Suprapubic skin (tissue), 4 donors: Measurements from ENCODE around the gene ATXN7L2. TPM values are rescaled to one million over a fixed set of nuclear protein-coding genes. Genes with fewer than 3 reads are reported as not detected.

Experiments
- DNase-seq, 2 donors: peaks; one replicate each; pipeline ENCODE4 v3.0.0-alpha.2; 2019; ENCODE audit warnings: low spot score in 2 of 2
- H3K27ac ChIP-seq: fragments of 200-600 bp; sonication (generic); one replicate; pipeline ENCODE4 v1.5.1; 2019
- H3K27me3 ChIP-seq: fragments of 200-600 bp; sonication (generic); one replicate; pipeline ENCODE4 v1.5.1; 2019
- H3K36me3 ChIP-seq: fragments of 200-600 bp; sonication (generic); one replicate; pipeline ENCODE4 v1.5.1; 2019
- H3K4me1 ChIP-seq: fragments of 200-600 bp; sonication (generic); one replicate; pipeline ENCODE4 v1.5.1; 2019
- H3K4me3 ChIP-seq: fragments of 200-600 bp; sonication (generic); one replicate; pipeline ENCODE4 v1.5.1; 2019; ENCODE audit warnings: mild to moderate bottlenecking
- H3K9me3 ChIP-seq: fragments of 200-600 bp; sonication (generic); one replicate; pipeline ENCODE4 v1.5.1; 2019
- EP300 ChIP-seq: sonication (generic); formaldehyde crosslinking; IDR thresholded peaks from one replicate; pipeline ENCODE4 v1.6.1; 2017; ENCODE audit warnings: antibody characterized with exemption
- POLR2A ChIP-seq, 2 donors: fragments of 450-650 bp; IDR thresholded peaks; one replicate each; pipeline ENCODE4 v1.6.1; 2017; ENCODE audit warnings: antibody characterized with exemption in 2 of 2, mild to moderate bottlenecking in 2 of 2, moderate library complexity in 2 of 2
- POLR2AphosphoS5 ChIP-seq, 3 donors: sonication (generic); formaldehyde crosslinking; IDR thresholded peaks; one replicate each; pipeline ENCODE4 v1.6.1; 2017; ENCODE audit warnings: antibody characterized with exemption in 3 of 3
- WGBS: methylation state at CpG from one replicate; pipeline ENCODE4 v1.1.5; 2018; 5-methylcytosine and 5-hydroxymethylcytosine counted together
- total RNA-seq, 4 donors: library from RNA; depleted of rRNA; stranded (reverse); fragments of >200 nt; gene quantifications; one replicate each; pipeline ENCODE4 v1.1.0, GENCODE V29; 2016
- TF ChIP-seq, protein P1 (sequence below), 2 donors: fragments of 200-600 bp in 1 of 2; fragments of 450-650 bp in 1 of 2; sonication (generic) in 1 of 2; IDR thresholded peaks; one replicate each; pipeline ENCODE4 v1.5.1; 2016 to 2019; ENCODE audit warnings: antibody characterized with exemption in 2 of 2, mild to moderate bottlenecking in 1 of 2, moderate library complexity in 1 of 2

Gene ATXN7L2
- total RNA-seq, 4 donors from 2014 or later: 5.1 to 8.4 (median 7.2) TPM

DNA sequence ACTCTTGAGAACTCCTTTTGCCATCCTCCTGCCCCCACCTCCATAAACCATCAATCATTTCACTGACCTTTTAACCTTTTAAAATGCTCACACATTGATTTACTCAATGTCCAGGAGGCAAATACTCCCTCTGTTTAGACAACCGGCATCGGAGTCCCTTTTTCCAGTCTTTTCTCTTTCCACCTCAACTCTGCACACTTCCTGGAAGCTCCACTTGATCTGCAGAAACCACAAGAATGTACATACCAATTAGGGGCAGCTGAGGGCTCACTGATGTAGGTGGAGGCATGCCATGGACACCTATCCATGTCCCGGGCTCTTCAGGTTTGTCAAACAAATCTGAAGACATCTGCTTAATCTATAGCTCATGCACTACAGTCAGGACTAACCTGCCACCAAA lies 31.1 kb downstream of the ATXN7L2 start:
- WGBS: 70% methylated on average over 3 of the region's 3 CpGs
- DNase-seq: no peak
- Histone ChIP-seq H3K27me3 (no peaks in the 10 kb centered on the region), H3K4me3 (no peak overlapping the region), H3K9me3 (no peaks in the 10 kb centered on the region), H3K27ac (no peak overlapping the region), H3K36me3 (no peaks in the 10 kb centered on the region), H3K4me1 (peaks cover 9% of the 10 kb centered on the region)
- TF ChIP-seq EP300: no peak
- TF ChIP-seq POLR2A (IDR thresholded peaks at IDR 0.05): no peak
- TF ChIP-seq, protein P1, sequence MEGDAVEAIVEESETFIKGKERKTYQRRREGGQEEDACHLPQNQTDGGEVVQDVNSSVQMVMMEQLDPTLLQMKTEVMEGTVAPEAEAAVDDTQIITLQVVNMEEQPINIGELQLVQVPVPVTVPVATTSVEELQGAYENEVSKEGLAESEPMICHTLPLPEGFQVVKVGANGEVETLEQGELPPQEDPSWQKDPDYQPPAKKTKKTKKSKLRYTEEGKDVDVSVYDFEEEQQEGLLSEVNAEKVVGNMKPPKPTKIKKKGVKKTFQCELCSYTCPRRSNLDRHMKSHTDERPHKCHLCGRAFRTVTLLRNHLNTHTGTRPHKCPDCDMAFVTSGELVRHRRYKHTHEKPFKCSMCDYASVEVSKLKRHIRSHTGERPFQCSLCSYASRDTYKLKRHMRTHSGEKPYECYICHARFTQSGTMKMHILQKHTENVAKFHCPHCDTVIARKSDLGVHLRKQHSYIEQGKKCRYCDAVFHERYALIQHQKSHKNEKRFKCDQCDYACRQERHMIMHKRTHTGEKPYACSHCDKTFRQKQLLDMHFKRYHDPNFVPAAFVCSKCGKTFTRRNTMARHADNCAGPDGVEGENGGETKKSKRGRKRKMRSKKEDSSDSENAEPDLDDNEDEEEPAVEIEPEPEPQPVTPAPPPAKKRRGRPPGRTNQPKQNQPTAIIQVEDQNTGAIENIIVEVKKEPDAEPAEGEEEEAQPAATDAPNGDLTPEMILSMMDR (IDR thresholded peaks at IDR 0.05): no peak
- TF ChIP-seq POLR2AphosphoS5 (IDR thresholded peaks at IDR 0.05): no peak

DNA sequence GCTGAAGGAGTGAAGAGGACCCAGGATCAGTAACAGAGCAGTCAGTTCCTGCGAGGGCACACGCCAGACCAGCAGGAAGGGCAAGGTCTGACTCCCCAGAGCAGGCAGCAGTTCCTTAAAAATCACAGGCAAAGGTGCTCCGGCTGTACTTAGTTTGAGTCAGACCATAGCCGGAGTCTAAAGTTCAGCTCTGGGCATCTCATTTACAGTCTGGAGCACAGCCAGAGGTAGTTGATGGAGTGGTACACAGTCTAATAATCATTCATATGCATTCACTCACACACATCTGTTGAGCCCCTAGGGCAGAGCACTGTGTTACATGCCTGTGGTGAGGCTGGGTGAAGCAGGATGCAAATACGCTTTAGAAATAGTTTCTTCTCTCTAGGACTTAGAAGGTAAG lies 33.2 kb downstream of the ATXN7L2 start:
- TF ChIP-seq POLR2AphosphoS5 (IDR thresholded peaks at IDR 0.05): no peak
- TF ChIP-seq POLR2A (IDR thresholded peaks at IDR 0.05): no peak
- TF ChIP-seq EP300: no peak
- TF ChIP-seq, protein P1 (IDR thresholded peaks at IDR 0.05): no peak
- Histone ChIP-seq H3K4me1 (no peaks in the 10 kb centered on the region), H3K36me3 (no peaks in the 10 kb centered on the region), H3K27me3 (no peaks in the 10 kb centered on the region), H3K27ac (no peak overlapping the region), H3K9me3 (no peaks in the 10 kb centered on the region), H3K4me3 (no peak overlapping the region)
- WGBS: 82% methylated on average over 5 of the region's 5 CpGs
- DNase-seq: no peak

DNA sequence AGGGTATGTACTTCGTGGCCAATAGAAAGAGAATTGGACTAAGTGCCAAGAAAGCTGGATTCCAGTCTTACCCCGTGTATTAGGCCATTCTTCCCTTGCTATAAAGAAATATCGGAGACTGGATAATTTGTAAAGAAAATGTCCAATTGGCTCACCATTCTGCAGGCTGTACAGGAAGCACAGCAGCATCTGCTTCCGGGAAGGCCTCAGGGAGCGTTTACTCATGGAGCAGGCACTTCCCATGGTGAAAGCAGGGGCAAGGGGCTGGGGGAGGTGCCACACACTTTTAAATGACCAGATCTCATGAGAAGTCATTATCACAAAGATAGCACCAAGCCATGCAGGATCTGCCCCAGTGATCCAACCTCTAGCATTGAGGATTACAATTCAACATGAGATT lies 33.6 kb downstream of the ATXN7L2 start:
- DNase-seq: no peak
- Histone ChIP-seq H3K27ac (no peak overlapping the region), H3K27me3 (no peaks in the 10 kb centered on the region), H3K9me3 (no peaks in the 10 kb centered on the region), H3K4me1 (no peaks in the 10 kb centered on the region), H3K4me3 (no peak overlapping the region), H3K36me3 (no peaks in the 10 kb centered on the region)
- 81% methylated on average over 5 of the region's 5 CpGs for WGBS
- TF ChIP-seq, protein P1 (IDR thresholded peaks at IDR 0.05): no peak
- TF ChIP-seq POLR2A (IDR thresholded peaks at IDR 0.05) (no peak), EP300 (no peak), POLR2AphosphoS5 (IDR thresholded peaks at IDR 0.05) (no peak)

DNA sequence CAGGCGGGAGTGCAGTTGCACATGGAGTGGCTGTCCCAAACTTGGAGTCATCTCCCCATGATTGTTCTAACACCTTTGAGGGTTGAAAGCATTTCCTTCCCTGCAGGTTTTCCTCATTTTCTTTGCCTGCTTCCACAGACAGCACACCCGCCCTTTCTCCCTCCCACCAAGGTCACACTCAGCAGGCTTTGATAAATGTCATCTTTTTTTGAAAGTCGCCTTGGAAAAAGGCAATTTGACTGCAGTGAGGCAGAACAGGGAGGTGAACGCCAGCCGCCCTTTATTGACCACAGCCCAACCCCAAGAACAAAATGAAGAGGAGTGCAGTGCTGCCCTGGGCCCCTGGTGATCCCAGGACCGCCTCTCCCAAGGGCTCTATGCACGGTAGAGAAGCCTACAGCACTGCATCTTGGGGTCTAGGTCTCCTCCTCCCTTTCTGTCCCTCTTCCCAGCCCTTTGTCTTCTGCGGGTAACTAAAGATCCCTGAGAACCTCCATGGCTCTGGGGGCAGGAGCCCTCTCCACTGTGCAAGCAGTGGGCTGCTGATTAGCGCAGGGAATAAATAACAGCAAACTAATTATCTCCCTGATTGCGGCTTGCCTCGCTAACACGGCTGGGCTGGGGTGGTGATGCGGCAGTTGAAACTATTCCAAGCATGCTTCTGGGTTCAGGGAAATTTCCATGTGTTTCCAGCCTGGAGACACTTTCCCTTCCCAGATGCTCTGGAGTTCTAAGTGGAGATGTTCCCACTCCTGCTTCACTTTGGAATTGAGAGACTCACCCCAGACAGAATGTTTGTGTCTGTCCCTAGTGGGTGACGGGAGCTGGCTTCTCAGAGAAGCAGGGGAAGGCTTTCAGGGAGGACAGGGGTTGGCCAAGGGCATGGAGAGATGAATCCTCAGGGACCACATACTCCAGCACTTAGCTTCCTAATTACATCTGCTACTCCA lies 37.6 kb downstream of the ATXN7L2 start:
- Histone ChIP-seq H3K27ac (no peak overlapping the region), H3K27me3 (peaks cover 4% of the 10 kb centered on the region), H3K4me3 (no peak overlapping the region), H3K9me3 (no peaks in the 10 kb centered on the region), H3K4me1 (no peaks in the 10 kb centered on the region), H3K36me3 (no peaks in the 10 kb centered on the region)
- 54% methylated on average over 13 of the region's 14 CpGs for WGBS
- no peak for DNase-seq
- TF ChIP-seq EP300 (no peak), POLR2A (IDR thresholded peaks at IDR 0.05) (no peak)
- TF ChIP-seq, protein P1 (IDR thresholded peaks at IDR 0.05): no peak

DNA sequence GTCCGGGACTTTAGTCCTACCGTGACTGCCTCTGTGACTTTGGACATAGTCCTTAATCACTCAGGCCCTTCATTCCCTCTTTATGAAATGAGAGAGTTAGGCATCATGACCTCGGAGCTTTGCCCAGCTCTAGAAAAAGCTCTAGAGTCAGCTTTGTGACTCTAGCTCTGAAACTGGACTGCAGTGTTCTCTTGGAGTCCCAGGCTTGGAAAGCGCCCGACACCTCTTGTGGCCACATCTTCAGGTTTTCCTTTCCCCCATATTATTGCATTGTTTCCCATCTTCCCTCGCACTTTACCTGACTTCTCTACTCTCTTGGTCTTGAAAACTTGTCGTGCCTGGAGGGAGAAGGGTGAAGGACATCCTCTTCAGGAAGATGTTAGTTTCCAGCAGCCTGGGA lies 38.3 kb downstream of the ATXN7L2 start:
- H3K4me1 ChIP-seq: no peaks in the 10 kb centered on the region
- H3K27me3 ChIP-seq: peaks cover 4% of the 10 kb centered on the region
- WGBS: 88% methylated on average over 7 of the region's 7 CpGs
- no peak overlapping the region for H3K27ac ChIP-seq
- no peaks in the 10 kb centered on the region for H3K9me3 ChIP-seq
- no peak for DNase-seq
- H3K36me3 ChIP-seq: no peaks in the 10 kb centered on the region
- H3K4me3 ChIP-seq: no peak overlapping the region
- TF ChIP-seq POLR2A (IDR thresholded peaks at IDR 0.05): no peak
- TF ChIP-seq, protein P1 (IDR thresholded peaks at IDR 0.05): no peak
